HG02623 (cell line): ENCODE data around the gene TTC34.
"Not testable (repeated sequence)": the region's sequence is repeated elsewhere in the genome, so short reads cannot be mapped to it uniquely, and the experiment has no call there.

Experiments
- ATAC-seq: cut with Tn5 transposase; IDR thresholded peaks from one replicate; pipeline ENCODE4 v1.9.1; 2021; ENCODE audit warnings: moderate library complexity; ENCODE audit not compliant: unreplicated experiment

TTC34 gene

DNA sequence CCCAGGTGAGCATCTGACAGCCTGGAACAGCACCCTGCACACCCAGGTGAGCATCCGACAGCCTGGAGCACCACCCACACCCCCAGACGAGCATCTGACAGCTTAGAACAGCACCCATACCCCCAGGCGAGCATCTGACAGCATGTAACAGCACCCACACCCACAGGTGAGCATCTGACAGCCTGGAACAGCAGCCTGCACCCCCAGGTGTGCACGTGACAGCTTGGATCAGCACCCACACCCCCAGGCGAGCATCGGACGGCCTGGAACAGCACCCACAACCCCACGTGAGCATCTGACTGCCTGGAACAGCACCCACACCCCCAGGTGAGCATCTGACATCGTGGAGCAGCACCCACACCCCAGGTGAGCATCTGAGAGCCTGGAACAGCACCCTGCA lies 116.6 kb downstream of the TTC34 start:
- not testable (repeated sequence) for ATAC-seq

GRCh38 chr1:2684000-2684399 lies 117.5 kb downstream of the TTC34 start:
- not testable (repeated sequence) for ATAC-seq

DNA sequence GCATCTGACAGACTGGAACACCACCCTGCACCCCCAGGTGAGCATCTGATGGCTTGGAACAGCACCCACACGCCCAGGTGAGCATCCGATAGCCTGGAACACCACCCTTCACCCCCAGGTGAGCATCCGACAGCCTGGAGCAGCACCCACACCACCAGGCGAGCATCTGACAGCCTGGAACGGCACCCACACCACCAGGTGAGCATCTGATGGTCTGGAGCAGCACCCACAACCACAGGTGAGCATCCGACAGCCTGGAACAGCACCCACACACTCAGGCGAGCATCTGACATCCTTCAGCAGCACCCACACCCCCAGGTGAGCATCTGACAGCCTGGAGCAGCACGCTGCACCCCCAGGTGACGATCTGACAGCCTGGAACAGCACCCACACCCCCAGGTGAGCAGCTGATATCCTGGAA lies 118.2 kb downstream of the TTC34 start:
- not testable (repeated sequence) for ATAC-seq

DNA sequence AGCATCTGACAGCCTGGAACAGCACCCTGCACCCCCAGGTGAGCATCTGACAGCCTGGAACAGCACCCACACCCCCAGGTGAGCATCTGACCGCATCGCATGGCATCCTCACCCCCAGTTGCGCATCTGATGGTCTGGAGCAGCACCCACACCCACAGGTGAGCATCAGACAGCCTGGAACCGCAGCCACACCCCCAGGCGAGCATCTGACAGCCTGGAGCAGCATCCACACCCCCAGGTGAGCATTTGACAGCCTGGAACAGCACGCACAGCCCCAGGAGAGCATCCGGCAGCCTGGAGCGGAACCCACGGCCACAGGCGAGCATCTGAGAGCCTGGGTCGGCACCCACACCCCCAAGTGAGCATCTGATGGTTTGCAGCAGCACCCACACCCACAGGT lies 118.6 kb downstream of the TTC34 start:
- not testable (repeated sequence) for ATAC-seq

DNA sequence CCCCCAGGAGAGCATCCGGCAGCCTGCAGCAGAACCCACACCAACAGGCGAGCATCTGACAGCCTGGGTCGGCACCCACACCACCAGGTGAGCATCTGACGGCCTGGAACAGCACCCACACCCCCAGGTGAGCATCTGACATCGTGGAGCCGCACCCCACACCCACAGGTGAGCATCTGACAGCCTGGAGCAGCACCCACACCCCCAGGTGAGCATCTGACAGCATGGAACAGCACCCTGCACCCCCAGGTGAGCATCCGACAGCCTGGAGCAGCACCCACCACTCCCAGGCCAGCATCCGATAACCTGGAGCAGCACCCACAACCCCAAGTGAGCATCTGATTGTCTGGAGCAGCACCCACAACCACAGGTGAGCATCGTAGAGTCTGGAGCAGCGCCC lies 124.8 kb downstream of the TTC34 start:
- not testable (repeated sequence) for ATAC-seq

DNA sequence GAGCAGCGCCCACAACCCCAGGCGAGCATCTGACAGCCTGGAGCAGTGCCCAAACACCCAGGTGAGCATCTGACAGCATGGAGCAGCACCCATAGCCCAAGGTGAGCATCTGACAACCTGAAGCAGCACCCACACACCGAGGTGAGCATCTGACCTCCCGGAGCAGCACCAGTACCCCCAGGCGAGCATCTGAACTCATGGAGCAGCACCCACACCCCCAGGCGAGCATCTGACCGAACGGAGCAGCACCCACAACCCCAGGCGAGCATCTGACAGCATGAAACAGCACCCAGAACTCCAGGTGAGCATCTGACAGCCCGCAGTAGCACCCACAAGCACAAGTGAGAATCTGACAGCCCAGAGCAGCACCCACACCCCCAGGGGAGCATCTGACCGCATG lies 129.8 kb downstream of the TTC34 start:
- ATAC-seq: not testable (repeated sequence)

DNA sequence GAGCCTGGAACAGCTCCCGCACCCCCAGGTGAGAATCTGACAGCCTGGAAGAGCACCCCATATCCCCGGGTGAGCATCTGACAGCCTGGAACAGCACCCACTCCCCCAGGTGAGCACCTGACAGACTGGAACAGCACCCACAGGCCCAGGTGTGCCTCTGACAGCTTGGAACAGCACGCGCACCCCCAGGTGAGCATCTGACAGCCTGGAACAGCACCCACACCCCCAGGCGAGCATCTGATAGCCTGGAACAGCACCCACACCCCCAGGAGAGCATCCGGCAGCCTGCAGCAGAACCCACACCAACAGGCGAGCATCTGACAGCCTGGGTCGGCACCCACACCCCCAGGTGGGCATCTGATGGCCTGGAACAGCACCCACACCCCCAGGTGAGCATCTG lies 141.7 kb downstream of the TTC34 start:
- not testable (repeated sequence) for ATAC-seq

GRCh38 chr1:2657909-2658308 lies 143.6 kb downstream of the TTC34 start:
- ATAC-seq: not testable (repeated sequence)

- ATAC-seq: not testable (repeated sequence)
These were observed 144.4 kb downstream of the TTC34 start for GRCh38 chr1:2657124-2657523.

DNA sequence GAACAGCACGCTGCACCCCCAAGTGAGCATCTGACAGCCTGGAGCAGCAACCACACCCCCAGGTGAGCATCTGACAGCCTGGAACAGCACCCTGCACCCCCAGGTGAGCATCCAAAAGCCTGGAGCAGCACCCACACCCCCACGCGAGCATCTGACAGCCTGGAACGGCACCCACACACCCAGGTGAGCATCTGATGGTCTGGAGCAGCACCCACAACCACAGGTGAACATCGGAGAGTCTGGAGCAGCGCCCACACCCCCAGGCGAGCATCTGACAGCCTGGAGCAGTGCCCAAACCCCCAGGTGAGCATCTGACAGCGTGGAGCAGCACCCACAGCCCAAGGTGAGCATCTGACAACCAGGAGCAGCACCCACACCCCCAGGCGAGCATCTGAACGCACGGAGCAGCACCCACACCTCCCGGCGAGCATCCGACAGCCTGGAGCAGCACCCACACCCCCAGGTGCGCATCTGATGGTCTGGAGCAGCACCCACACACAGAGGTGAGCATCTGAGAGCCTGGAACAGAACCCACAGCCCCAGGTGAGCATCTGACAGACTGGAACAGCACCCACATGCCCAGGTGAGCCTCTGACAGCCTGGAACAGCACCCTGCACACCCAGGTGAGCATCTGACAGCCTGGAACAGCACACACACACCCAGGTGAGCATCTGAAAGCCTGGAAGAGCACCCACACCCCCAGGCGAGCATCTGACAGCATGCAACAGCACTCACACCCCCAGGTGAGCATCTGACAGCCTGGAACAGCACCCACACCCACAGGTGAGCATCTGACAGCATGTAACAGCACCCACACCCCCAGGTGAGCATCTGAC lies 145.7 kb downstream of the TTC34 start:
- not testable (repeated sequence) for ATAC-seq

DNA sequence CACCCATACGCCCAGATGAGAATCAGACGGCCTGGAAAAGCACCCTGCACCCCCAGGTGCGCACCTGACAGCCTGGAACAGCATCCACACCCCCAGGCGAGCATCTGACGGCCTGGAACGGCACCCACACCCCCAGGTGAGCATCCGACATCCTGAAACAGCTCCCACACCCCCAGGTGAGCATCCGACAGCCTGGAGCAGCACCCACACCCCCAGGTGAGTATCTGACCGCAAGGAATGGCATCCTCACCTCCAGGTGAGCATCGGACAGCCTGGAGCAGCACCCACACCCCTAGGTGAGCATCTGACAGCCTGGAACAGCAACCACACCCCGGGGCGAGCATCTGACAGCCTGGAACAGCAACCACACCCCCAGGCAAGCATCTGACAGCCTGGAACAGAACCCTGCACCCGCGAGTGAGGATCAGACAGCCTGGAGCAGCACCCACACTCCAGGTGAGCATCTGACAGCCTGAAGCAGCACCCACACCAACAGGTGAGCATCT lies 147.0 kb downstream of the TTC34 start:
- ATAC-seq: not testable (repeated sequence)

DNA sequence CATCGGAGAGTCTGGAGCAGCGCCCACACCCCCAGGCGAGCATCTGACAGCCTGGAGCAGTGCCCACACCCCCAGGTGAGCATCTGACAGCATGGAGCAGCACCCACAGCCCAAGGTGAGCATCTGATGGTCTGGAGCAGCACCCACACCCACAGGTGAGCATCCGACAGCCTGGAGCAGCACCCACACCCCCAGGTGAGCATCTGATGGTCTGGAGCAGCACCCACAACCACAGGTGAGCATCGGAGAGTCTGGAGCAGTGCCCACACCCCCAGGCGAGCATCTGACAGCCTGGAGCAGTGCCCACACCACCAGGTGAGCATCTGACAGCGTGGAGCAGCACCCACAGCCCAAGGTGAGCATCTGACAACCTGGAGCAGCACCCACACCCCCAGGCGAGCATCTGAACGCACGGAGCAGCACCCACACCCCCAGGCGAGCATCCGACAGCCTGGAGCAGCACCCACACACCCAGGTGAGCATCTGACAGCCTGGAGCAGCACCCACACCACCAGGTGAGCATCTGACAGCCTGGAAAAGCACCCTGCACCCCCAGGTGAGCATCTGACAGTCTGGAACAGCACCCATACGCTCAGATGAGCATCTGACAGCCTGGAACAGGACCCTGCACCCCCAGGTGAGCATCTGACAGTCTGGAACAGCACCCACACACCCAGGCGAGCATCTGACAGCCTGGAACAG lies 147.6 kb downstream of the TTC34 start:
- ATAC-seq: not testable (repeated sequence)

- ATAC-seq: not testable (repeated sequence)
These were observed 148.4 kb downstream of the TTC34 start for GRCh38 chr1:2652926-2653571.

DNA sequence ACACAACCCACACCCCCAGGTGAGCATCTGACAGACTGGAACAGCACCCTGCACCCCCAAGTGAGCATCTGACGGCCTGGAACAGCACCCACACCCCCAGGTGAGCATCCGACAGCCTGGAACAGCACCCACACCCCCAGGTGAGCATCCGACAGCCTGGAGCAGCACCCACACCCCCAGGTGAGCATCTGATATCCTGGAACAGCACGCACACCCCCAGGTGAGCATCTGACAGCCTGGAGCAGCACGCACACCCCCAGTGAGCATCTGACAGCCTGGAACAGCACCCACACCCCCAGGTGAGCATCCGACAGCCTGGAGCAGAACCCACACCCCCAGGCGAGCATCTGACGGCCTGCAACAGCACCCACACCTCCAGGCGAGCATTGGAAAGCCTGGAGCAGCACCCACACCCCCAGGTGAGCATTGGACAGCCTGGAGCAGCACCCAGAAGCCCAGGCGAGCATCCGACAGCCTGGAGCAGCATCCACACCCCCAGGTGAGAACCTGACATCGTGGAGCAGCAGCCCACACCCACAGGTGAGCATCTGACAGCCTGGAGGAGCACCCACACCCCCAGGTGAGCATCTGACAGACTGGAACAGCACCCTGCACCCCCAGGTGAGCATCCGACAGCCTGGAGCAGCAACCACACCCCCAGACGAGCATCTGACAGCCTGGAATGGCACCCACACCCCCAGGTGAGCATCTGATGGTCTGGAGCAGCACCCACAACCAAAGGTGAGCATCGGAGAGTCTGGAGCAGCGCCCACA lies 149.2 kb downstream of the TTC34 start:
- not testable (repeated sequence) for ATAC-seq

GRCh38 chr1:2650967-2651645 lies 150.4 kb downstream of the TTC34 start:
- no peak for ATAC-seq

DNA sequence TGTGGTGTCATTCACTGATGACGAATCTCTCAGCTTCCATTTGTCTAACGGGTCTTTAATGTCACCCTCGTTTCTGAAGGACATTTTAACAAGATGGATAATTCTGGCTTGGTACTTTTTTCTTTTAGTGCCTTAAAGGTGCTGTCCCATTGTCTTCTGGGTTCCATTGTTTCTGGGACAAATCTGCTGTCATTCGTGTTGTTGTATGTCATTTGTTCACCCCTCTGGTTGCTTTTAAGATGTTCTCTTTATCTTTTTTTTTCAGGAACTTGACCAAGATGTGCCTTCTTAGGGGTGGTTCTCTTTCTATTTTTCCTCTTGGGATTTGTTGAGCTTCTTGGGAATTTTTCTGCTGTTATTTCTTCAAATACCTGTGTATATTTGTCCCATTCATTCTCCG lies 154.7 kb downstream of the TTC34 start:
- ATAC-seq: no peak

DNA sequence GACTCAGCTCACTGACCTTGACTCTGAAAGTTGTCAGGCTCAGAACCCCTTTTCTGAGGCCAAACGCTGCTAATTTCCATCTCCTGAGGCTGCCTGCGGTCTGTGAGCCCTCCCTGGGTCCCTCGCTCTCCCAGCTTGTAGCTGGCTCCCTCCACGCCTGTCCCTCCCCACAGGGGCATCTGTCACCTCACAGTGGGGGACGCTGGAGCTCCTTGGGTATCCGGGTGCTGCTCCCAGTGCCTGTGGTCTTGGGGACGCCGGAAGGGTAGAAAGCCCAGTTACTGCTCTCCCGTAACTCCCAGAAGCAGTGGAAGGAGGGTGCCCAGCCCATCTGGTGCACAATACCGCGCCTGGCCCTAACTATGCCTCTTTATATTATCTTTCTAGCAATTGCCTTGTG lies 155.7 kb downstream of the TTC34 start:
- ATAC-seq: no peak

DNA sequence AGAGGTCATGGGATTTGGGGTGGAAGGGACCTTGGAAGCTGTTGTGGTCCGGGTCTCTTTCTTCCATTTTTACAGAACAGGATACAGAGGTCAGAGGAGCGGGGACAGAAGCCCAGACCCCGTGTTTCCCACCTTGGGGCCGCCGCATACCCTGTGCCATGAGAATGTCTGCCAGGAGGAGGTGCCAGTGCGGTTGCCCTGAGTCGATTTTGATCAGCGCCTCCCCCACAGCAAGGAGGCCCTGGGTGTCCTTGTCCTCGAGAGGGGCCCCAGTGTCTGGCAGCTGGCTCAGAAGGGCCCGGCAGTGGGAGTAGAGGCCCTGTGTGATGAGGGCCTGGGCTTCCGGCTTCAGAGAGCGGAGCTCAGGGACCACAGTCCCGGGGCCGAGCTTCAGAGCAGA lies 156.3 kb downstream of the TTC34 start:
- no peak for ATAC-seq

DNA sequence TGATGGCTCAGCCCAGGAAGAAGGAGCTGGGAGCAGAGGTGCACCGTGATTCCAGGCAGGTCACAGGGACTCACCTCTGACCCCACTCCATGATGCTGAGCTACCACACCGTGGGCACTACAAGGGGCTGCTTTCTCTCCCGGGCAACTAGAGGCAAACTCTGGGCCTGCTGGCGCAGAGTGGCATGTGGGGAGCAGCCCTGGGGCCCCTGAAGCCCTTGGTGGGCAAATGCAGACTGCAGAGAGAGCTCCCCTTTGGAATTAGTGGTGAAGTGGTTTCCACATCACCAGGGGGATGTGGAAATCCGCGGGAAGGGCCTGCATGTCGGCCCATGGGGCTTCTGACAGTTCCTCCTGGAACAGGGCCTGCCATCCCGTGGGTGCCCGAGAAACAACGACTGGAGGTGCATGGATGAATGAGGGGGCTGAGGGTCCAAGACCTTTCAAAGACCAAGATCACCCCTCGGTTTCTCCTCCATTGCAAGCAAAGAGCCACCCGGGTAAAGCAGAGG lies 156.8 kb downstream of the TTC34 start:
- ATAC-seq: no peak

- ATAC-seq: no peak
These were observed 157.3 kb downstream of the TTC34 start for GRCh38 chr1:2644171-2644570.
